Activated gamma-delta T cell treated with Interleukin-2 at 50 U/mL for 16 hours (primary cell): ENCODE results near the gene SLC2A9.

Source experiments
- DNase-seq: peaks from one replicate; pipeline ENCODE4 v3.0.0-alpha.2; 2020

SLC2A9 gene

GRCh38 chr4:10020871-10021652 lies at the start of gene SLC2A9:
Gene SLC2A9, minus strand, starts transcription at chr4:10021497. Its CDS starts 68 bp downstream, at chr4:10021429.
- DNase-seq, result no peak

- no peak for DNase-seq
Measured at GRCh38 chr4:10069075-10069642, 47.9 kb upstream of the SLC2A9 start.

GRCh38 chr4:10066670-10067651 lies 45.7 kb upstream of the SLC2A9 start:
- DNase-seq, result no peak

- DNase-seq, result no peak
Measured at GRCh38 chr4:10066206-10066605, 44.9 kb upstream of the SLC2A9 start.

- DNase-seq, result no peak
Measured at GRCh38 chr4:10063544-10064300, 42.4 kb upstream of the SLC2A9 start.

GRCh38 chr4:10061650-10062415 lies 40.5 kb upstream of the SLC2A9 start:
- no peak for DNase-seq

GRCh38 chr4:10058371-10058770 lies 37.1 kb upstream of the SLC2A9 start:
- no peak for DNase-seq

- DNase-seq, result no peak
Measured at GRCh38 chr4:10057023-10057395, 35.7 kb upstream of the SLC2A9 start.

GRCh38 chr4:10056334-10057022 lies 35.2 kb upstream of the SLC2A9 start:
- DNase-seq, result no peak

- no peak for DNase-seq
Measured at GRCh38 chr4:10055871-10056270, 34.6 kb upstream of the SLC2A9 start.

- DNase-seq, result no peak
Measured at GRCh38 chr4:10054571-10055041, 33.3 kb upstream of the SLC2A9 start.

- no peak for DNase-seq
Measured at GRCh38 chr4:10053635-10054453, 32.5 kb upstream of the SLC2A9 start.

- no peak for DNase-seq
Measured at GRCh38 chr4:10051517-10052135, 30.3 kb upstream of the SLC2A9 start.

GRCh38 chr4:10050721-10051120 lies 29.4 kb upstream of the SLC2A9 start:
- no peak for DNase-seq

- DNase-seq, result no peak
Measured at GRCh38 chr4:10050261-10050661, 29.0 kb upstream of the SLC2A9 start.

GRCh38 chr4:10048941-10049697 lies 27.8 kb upstream of the SLC2A9 start:
- DNase-seq, result no peak

GRCh38 chr4:10047967-10048366 lies 26.7 kb upstream of the SLC2A9 start:
- DNase-seq, result no peak

GRCh38 chr4:10046471-10046870 lies 25.2 kb upstream of the SLC2A9 start:
- no peak for DNase-seq

GRCh38 chr4:10045481-10045880 lies 24.2 kb upstream of the SLC2A9 start:
- no peak for DNase-seq
